Gastrocnemius medialis (tissue), 4 donors: ENCODE data around the gene USP6NL. TPM values are rescaled to one million over a fixed set of nuclear protein-coding genes. Genes with fewer than 3 reads are reported as not detected.

Experiments
- ATAC-seq, 2 donors: fragments of 150-250 bp; one replicate each; pipeline ENCODE4 v1.9.1; 2016
- DNase-seq, 2 donors: peaks; one replicate each; pipeline ENCODE4 v3.0.0-alpha.2; 2019
- H3K27ac ChIP-seq, 4 donors: fragments of 200-600 bp; sonication (generic); 1 replicate in 1 of 4; 2 replicates in 3 of 4; pipeline ENCODE4 v1.5.1; 2016 to 2018; ENCODE audit warnings: mild to moderate bottlenecking in 2 of 4, moderate library complexity in 1 of 4
- H3K27me3 ChIP-seq, 3 donors: fragments of 200-600 bp; sonication (generic) in 2 of 3; 1 replicate in 1 of 3; 2 replicates in 2 of 3; pipeline versions ENCODE4 v1.5.1 to v1.6.0; 2016 to 2019; ENCODE audit warnings: mild to moderate bottlenecking in 1 of 3, moderate library complexity in 1 of 3
- H3K36me3 ChIP-seq, 2 donors: fragments of 200-600 bp; sonication (generic) in 1 of 2; one replicate each; pipeline ENCODE4 v1.5.1; 2017 to 2018
- H3K4me1 ChIP-seq, 2 donors: fragments of 200-600 bp; sonication (generic) in 1 of 2; one replicate each; pipeline ENCODE4 v1.5.1; 2016 to 2017; ENCODE audit warnings: mild to moderate bottlenecking in 2 of 2
- H3K4me3 ChIP-seq, 4 donors: fragments of 200-600 bp; sonication (generic) in 3 of 4; 1 replicate in 1 of 4; 2 replicates in 3 of 4; pipeline ENCODE4 v1.5.1; 2016 to 2019; ENCODE audit warnings: mild to moderate bottlenecking in 2 of 4
- H3K9me3 ChIP-seq, 3 donors: fragments of 200-600 bp; sonication (generic) in 2 of 3; 1 replicate in 1 of 3; 2 replicates in 2 of 3; pipeline ENCODE4 v1.5.1; 2016 to 2019
- POLR2A ChIP-seq, 2 donors: fragments of 450-650 bp; IDR thresholded peaks; one replicate each; pipeline ENCODE4 v1.6.1; 2017; ENCODE audit warnings: antibody characterized with exemption in 2 of 2, mild to moderate bottlenecking in 2 of 2, moderate library complexity in 2 of 2
- in situ Hi-C, 4 donors: fragments of 200-750 bp; cut with MboI; loops; one replicate each; pipeline versions ENCODE4 v1.15.0 to v1.8.0; 2017; ENCODE audit warnings: low sequenced_read_pairs in 4 of 4
- intact Hi-C: fragments of 100-400 bp; cut with DNase I; formaldehyde crosslinking; loops from one replicate; pipeline ENCODE4 v1.15.1; 2023; ENCODE audit warnings: low total_unique reads
- total RNA-seq, 4 donors: library from RNA; depleted of rRNA; stranded (reverse); fragments of >200 nt; gene quantifications; one replicate each; pipeline versions ENCODE4 v1.1.0 to v1.2.3, GENCODE V29; 2016
- TF ChIP-seq, protein P1 (sequence below), 5 experiments: fragments of 450-650 bp in 3 of 5; fragments of 200-600 bp in 2 of 5; sonication (generic) in 2 of 5; IDR thresholded peaks in 4 of 5; conservative IDR thresholded peaks in 1 of 5; 1 replicate in 4 of 5; 2 replicates in 1 of 5; pipeline ENCODE4 v1.5.1; 2016 to 2019; ENCODE audit warnings: antibody characterized with exemption in 5 of 5, mild to moderate bottlenecking in 3 of 5, moderate library complexity in 3 of 5

Gene USP6NL
- total RNA-seq, 4 donors from 2014 or later = 5.6 to 6.2 (median 5.9) TPM

DNA sequence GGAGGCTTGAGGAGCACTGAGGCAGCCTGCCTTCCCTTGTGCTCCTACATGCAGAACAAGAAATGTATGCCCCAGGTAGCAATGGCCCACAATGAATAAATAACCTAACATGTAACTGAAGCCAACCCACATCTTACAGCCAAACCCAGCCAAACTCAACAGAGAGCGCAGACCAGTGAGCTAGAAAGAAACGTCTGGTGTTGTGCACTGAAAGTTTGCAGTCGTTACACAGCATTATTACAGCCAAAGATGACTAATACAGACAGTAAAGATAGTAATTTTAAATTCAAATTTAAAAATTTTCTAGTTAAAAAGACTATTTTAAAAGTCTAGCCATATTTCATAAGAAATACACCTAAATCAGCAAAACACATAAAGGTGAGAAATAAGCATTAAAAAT is 11.2 kb downstream of the USP6NL start:
- no peak overlapping the region for H3K27ac ChIP-seq
- H3K4me1 ChIP-seq = no peaks in the 10 kb centered on the region
- no peaks in the 10 kb centered on the region for H3K36me3 ChIP-seq
- DNase-seq (no peak), ATAC-seq (no peak)
- TF ChIP-seq, protein P1, sequence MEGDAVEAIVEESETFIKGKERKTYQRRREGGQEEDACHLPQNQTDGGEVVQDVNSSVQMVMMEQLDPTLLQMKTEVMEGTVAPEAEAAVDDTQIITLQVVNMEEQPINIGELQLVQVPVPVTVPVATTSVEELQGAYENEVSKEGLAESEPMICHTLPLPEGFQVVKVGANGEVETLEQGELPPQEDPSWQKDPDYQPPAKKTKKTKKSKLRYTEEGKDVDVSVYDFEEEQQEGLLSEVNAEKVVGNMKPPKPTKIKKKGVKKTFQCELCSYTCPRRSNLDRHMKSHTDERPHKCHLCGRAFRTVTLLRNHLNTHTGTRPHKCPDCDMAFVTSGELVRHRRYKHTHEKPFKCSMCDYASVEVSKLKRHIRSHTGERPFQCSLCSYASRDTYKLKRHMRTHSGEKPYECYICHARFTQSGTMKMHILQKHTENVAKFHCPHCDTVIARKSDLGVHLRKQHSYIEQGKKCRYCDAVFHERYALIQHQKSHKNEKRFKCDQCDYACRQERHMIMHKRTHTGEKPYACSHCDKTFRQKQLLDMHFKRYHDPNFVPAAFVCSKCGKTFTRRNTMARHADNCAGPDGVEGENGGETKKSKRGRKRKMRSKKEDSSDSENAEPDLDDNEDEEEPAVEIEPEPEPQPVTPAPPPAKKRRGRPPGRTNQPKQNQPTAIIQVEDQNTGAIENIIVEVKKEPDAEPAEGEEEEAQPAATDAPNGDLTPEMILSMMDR (IDR thresholded peaks at IDR 0.05 in 4 of 5, conservative IDR thresholded peaks at IDR 0.05 in 1 of 5) = no peak
- no peak for TF ChIP-seq POLR2A (IDR thresholded peaks at IDR 0.05)
- H3K27me3 ChIP-seq = no peaks in the 10 kb centered on the region
- in situ Hi-C loops (loop anchor here in 1 of 4 donors (10.0 kb wide), 1 partner anchor 75 kb away; no protein-coding TSS in a partner anchor), intact Hi-C loops (no loop called here)
- H3K9me3 ChIP-seq = no peaks in the 10 kb centered on the region
- no peak overlapping the region for H3K4me3 ChIP-seq

DNA sequence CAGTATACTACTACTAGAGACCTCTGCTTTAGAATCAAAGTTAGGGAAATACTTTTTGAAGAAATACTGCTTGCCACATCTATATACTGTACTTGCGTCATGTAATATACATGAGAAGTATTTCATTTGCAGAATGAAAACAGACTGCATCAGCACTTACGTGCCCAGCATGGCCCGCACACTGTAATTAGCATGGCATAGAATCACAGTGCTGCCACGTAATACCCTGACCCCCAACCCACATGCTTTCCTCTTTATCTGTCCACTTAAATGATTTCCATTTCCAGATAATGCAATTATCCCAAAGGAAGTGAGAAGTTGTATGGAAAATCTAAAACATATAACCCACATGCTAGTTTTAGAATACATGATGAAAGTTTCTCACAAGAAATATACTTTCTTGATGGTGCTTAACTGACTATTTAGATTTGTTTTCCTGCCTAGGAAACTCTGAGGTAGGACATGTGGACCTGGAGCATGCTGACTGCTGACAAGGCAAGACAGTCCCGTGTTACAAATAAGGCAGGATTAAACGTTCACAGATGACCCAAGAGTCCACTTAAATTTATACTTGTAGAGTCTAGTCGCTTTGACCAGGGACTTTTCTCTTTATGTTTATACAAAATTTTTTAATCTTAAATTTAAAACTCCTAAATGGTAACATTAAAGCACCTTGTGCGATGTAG is 12.6 kb downstream of the USP6NL start:
- Histone ChIP-seq H3K27ac (no peak overlapping the region), H3K4me3 (no peak overlapping the region), H3K27me3 (no peaks in the 10 kb centered on the region), H3K9me3 (no peaks in the 10 kb centered on the region), H3K4me1 (no peaks in the 10 kb centered on the region), H3K36me3 (no peaks in the 10 kb centered on the region)
- in situ Hi-C loops = no loop called here
- TF ChIP-seq, protein P1 (IDR thresholded peaks at IDR 0.05 in 4 of 5, conservative IDR thresholded peaks at IDR 0.05 in 1 of 5) = no peak
- TF ChIP-seq POLR2A (IDR thresholded peaks at IDR 0.05) = no peak
- intact Hi-C loops = no loop called here
- DNase-seq = no peak
- ATAC-seq = no peak

DNA sequence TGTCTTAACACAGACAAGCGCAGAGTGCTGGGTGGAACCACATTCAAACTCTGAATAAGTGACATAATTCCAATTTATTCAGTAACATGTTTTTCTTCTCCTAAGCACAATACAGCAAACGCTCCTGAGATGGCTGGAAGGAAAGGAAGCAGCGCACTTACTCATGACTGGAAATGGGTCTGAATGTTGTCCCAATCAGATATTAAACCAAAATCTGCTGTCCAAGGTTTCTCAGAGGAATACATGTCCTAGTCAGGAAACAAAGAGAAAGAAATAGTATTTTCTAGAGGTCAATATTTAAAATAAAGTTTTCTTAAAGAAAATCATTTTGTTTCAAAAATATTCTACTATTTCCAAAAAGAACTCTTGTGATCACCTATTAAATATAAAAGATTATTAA is 14.0 kb downstream of the USP6NL start:
- H3K4me3 ChIP-seq = no peak overlapping the region
- no peaks in the 10 kb centered on the region for H3K36me3 ChIP-seq
- H3K9me3 ChIP-seq = no peaks in the 10 kb centered on the region
- intact Hi-C loops = no loop called here
- in situ Hi-C loops = no loop called here
- H3K4me1 ChIP-seq = no peaks in the 10 kb centered on the region
- no peak for ATAC-seq
- H3K27ac ChIP-seq = no peak overlapping the region
- no peak for DNase-seq
- H3K27me3 ChIP-seq = no peaks in the 10 kb centered on the region
- TF ChIP-seq POLR2A (IDR thresholded peaks at IDR 0.05) = no peak
- TF ChIP-seq, protein P1 (IDR thresholded peaks at IDR 0.05 in 4 of 5, conservative IDR thresholded peaks at IDR 0.05 in 1 of 5) = no peak

DNA sequence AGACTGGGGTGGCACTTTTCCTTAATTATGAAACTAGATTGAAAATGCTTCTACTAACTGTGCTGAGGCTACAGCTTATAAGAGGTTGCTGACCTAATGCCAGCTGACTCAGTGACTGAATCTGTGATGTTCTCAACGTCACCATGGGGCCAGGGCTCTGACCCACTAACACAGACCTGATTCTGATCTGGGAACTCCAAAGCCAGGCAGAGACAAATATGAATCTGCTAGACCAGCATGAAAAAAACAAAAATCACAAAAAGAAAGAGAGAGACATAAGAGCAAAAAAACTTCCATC is 16.1 kb downstream of the USP6NL start:
- intact Hi-C loops = no loop called here
- no peak for ATAC-seq

More for the DNA sequence above, 16.1 kb downstream of the USP6NL start:
- in situ Hi-C loops = no loop called here
- Histone ChIP-seq H3K27me3 (no peaks in the 10 kb centered on the region), H3K4me3 (no peak overlapping the region), H3K4me1 (no peaks in the 10 kb centered on the region), H3K27ac (no peak overlapping the region), H3K36me3 (no peaks in the 10 kb centered on the region), H3K9me3 (no peaks in the 10 kb centered on the region)
- DNase-seq = no peak
- TF ChIP-seq POLR2A (IDR thresholded peaks at IDR 0.05) = no peak
- TF ChIP-seq, protein P1 (IDR thresholded peaks at IDR 0.05 in 4 of 5, conservative IDR thresholded peaks at IDR 0.05 in 1 of 5) = no peak
